Measurements from ENCODE around the gene FBXO42.
"Not testable (repeated sequence)": the region's sequence is repeated elsewhere in the genome, so short reads cannot be mapped to it uniquely, and the experiment has no call there.

FBXO42 gene

DNA sequence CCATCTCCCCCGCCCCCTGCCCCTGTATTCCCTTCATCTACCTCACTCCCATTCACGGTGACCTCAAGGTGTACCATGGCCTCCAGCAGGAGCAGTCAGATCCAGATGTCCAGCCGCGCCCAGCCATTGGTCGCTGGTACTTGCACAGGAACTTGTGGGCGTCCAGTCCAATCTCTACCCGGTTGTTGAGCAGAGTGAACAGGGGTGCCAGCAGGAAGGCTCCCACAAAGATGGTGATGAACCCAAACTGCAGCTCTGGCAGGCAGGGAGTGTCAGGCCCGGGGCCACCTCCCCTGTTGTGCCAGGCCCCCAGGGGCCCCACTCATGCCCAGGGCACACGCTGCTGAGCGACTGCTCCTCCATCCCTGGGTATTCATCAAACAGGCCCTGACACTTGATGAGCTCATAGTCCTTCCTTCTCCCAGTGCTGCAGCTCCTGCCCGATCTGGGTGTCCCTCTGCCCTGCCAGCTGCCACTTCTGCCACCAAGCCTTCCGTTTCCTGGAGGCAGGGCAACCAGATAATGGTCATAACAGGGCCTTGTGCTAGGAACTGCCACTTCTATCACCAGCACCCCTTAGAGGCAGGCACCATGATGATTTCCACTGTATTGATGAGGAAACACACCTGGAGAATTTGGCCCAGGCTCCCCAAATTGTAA, 134.1 kb downstream of the FBXO42 start:
- DNase-seq: no peak

- DNase-seq: peak; percentile 94 to 96
These were observed 135.1 kb downstream of the FBXO42 start for GRCh38 chr1:16217061-16217785.

GRCh38 chr1:16215882-16216753, 136.2 kb downstream of the FBXO42 start:
- DNase-seq: peak; percentile 43 to 65

DNA sequence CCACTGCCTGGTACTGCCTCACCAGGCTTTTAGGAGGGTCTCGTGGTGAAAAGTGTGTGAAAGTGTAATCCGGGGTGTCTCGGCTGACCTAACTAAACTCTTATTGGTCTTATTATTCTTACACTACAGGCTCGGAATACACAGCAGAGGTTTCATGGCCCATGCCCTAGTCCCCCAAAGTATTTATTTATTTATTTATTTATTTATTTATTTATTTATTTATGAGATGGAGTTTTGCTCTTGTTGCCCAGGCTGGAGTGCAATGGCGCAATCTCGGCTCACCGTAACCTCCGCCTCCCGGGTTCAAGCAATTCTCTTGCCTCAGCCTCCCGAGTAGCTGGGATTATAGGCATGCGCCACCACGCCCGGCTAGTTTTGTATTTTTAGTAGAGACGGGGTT, 137.0 kb downstream of the FBXO42 start:
- not testable (repeated sequence) for DNase-seq

DNA sequence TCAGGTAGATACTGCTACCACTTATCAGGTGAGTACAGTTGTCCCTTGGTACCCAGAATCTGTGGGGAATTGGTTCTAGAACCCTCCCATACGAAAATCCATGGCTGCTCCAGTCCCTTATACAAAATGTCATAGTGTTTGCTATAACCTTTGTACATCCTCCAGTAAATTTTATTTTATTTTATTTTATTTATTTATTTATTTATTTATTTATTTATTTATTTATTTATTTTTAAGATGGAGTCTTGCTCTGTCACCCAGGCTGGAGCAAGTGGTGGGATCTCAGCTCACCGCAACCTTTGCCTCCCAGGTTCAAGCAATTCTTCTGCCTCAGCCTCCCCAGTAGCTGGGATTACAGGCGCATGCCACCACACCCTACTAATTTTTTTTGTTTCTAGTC, 138.7 kb downstream of the FBXO42 start:
- not testable (repeated sequence) for DNase-seq

GRCh38 chr1:16213013-16213412, 139.3 kb downstream of the FBXO42 start:
- no peak for DNase-seq

- no peak for DNase-seq
These were observed 139.9 kb downstream of the FBXO42 start, which contains the start of gene ARHGEF19 for GRCh38 chr1:16212251-16212961. ARHGEF19 (minus strand) TSS chr1:16212652; CDS start chr1:16209054, 3,598 bp downstream.

- no peak for DNase-seq
These were observed 140.5 kb downstream of the FBXO42 start for GRCh38 chr1:16211824-16212223.

GRCh38 chr1:16210581-16210980, 141.7 kb downstream of the FBXO42 start:
- DNase-seq: no peak

- DNase-seq: no peak
These were observed 142.4 kb downstream of the FBXO42 start for GRCh38 chr1:16209847-16210407.

GRCh38 chr1:16209132-16209846, 143.0 kb downstream of the FBXO42 start:
- DNase-seq: no peak

- no peak for DNase-seq
These were observed 143.9 kb downstream of the FBXO42 start for GRCh38 chr1:16208270-16208987.

GRCh38 chr1:16207318-16208269, 144.7 kb downstream of the FBXO42 start:
- peak in 1 of 2 donors; percentile 3 for DNase-seq

GRCh38 chr1:16206547-16207317, 145.5 kb downstream of the FBXO42 start:
- peak; percentile 97 for DNase-seq

DNA sequence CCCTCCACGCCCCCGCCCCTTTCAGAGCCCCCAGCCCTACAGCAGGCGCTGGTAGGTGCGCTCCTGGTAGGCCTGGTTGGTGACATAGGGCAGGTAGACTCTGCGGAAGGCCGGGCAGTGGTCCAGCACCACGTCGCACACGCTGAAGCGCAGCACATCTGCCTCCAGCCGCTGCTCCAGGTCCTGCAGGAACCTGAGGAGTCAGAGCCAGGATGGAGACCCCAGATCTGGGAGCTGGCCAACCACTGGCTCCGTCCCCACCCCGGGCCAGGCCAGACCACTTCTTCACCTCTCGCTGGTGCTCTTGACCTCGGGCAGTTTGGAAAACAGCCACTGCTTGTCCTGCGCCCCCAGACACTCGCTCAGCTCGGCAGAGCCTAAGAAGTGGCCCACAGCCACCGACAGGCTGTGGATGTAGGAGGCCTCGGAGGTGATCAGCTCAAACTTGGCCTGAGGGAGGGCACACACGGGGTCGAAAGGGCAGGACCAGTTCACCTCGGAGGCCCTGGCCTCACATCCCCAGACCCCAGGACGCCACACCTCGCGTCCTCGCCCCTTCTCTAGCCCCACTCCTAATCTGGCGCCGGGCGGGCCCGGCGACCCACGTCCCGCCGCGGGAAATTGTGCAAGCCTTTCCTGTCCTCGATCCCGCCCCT, 146.3 kb downstream of the FBXO42 start:
- no peak for DNase-seq

DNA sequence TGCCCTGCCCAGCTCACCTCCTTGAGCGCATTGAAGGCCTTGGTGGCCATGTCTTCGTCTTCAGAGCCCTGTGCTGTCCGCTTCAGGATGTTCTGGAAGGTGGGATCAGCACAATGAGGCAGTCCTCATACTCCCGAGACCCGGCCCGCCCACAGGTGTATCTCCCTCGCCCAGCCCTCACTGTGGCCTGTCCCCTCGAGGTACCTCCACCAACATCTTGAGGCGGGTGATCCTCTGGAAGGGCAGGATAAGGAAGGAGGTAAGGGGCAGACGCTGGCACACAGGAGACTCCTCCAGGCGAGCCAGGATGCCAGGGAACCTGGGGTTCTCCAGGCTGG, 147.0 kb downstream of the FBXO42 start:
- no peak for DNase-seq

- no peak for DNase-seq
These were observed 147.5 kb downstream of the FBXO42 start for GRCh38 chr1:16204634-16205333.

GRCh38 chr1:16204216-16204615, 148.1 kb downstream of the FBXO42 start:
- no peak for DNase-seq
